HCT116 (cell line): ENCODE results near the gene C1orf21. TPM values are rescaled to one million over a fixed set of nuclear protein-coding genes. Genes with fewer than 3 reads are reported as not detected.

Experiments used
- ATAC-seq: fragments of 200-7000 bp; cut with Tn5 transposase; 2 replicates; pipeline ENCODE4 v1.9.1; 2020; ENCODE audit warnings: mild to moderate bottlenecking, moderate library complexity
- BruUV-seq: library from RNA; stranded (reverse); fragments of 400-500 nt; replicated peaks from 2 replicates; lab custom pipeline; 2021; lab: Mats Ljungman, UMichigan
- CTCF ChIA-PET: fragments of 300-600 bp; sonication (Branson Sonifier 250); formaldehyde crosslinking; loops from one replicate; lab custom pipeline; 2021; ENCODE audit warnings: antibody characterized with exemption; lab: Charles Lee
- POLR2A ChIA-PET: fragments of 300-600, 350-600 bp; sonication (Branson Sonifier 250); formaldehyde crosslinking; loops from one replicate; lab custom pipeline; 2021; ENCODE audit warnings: antibody characterized with exemption; lab: Charles Lee
- RAD21 ChIA-PET, 2 experiments: fragments of 300-600 bp; sonication (Branson Sonifier 250); formaldehyde crosslinking; loops; one replicate each; lab custom pipeline; 2023; ENCODE audit warnings: low total read pairs in 2 of 2; ENCODE audit not compliant: uncharacterized antibody in 2 of 2, unreplicated experiment in 2 of 2, low non-redundant PET in 1 of 2; lab: Charles Lee
- DNase-seq: peaks from one replicate; pipeline ENCODE4 v3.0.0-alpha.2; 2010; ENCODE audit warnings: low read depth, low spot score
- H2AFZ ChIP-seq: fragments of 200-600 bp; shearing (Covaris generic), sonication (generic); 2 replicates; pipeline ENCODE4 v1.6.1; 2017; ENCODE audit warnings: low read depth, mixed run types, mixed read lengths, antibody characterized with exemption, low read length; ENCODE audit not compliant: poor library complexity, severe bottlenecking
- H3K27ac ChIP-seq: 2 replicates; pipeline ENCODE4 v1.5.1; 2012; ENCODE audit warnings: low read depth, low read length
- H3K27me3 ChIP-seq: fragments of 200-600 bp; sonication (generic); 2 replicates; pipeline ENCODE4 v1.6.1; 2016; ENCODE audit warnings: mixed run types, low read length, mixed read lengths; ENCODE audit not compliant: insufficient read depth
- H3K36me3 ChIP-seq, 2 experiments: fragments of 200-500 bp in 1 of 2; fragments of 200-600 bp in 1 of 2; sonication (Bioruptor generic) in 1 of 2; sonication (generic) in 1 of 2; 2 replicates each; pipeline versions ENCODE4 v1.5.1 to v1.6.1; 2014 to 2016; ENCODE audit warnings: low read length in 2 of 2, inconsistent platforms in 1 of 2, mixed read lengths in 1 of 2, mixed run types in 1 of 2; ENCODE audit not compliant: insufficient read depth in 2 of 2, control insufficient read depth in 1 of 2
- H3K4me1 ChIP-seq, 2 experiments: fragments of 200-600 bp in 1 of 2; sonication (generic) in 1 of 2; 2 replicates each; pipeline versions ENCODE4 v1.5.1 to v1.6.1; 2012 to 2017; ENCODE audit warnings: low read length in 2 of 2, inconsistent platforms in 1 of 2, mild to moderate bottlenecking in 1 of 2, mixed read lengths in 1 of 2, mixed run types in 1 of 2, moderate library complexity in 1 of 2; ENCODE audit not compliant: insufficient read depth in 2 of 2, control insufficient read depth in 1 of 2
- H3K4me2 ChIP-seq: fragments of 200-600 bp; sonication (generic); 2 replicates; pipeline ENCODE4 v1.6.1; 2017; ENCODE audit warnings: mixed run types, low read length, mixed read lengths
- H3K4me3 ChIP-seq, 2 experiments: fragments of 200-600 bp in 1 of 2; sonication (generic) in 1 of 2; replicated peaks in 1 of 2; 2 replicates each; pipeline ENCODE4 v1.5.1; 2011 to 2016; ENCODE audit warnings: low read length in 2 of 2, control low read depth in 1 of 2, low read depth in 1 of 2, mild to moderate bottlenecking in 1 of 2, mixed read lengths in 1 of 2, mixed run types in 1 of 2
- H3K79me2 ChIP-seq: fragments of 200-600 bp; sonication (generic); 2 replicates; pipeline ENCODE4 v1.6.1; 2017; ENCODE audit warnings: mild to moderate bottlenecking, mixed run types, low read length, moderate library complexity, mixed read lengths; ENCODE audit not compliant: insufficient read depth
- H3K9ac ChIP-seq: fragments of 200-600 bp; sonication (generic); 2 replicates; pipeline ENCODE4 v1.6.1; 2016; ENCODE audit warnings: low read length, mixed read lengths
- H3K9me2 ChIP-seq: fragments of 200-600 bp; sonication (generic), shearing (Covaris generic); 2 replicates; pipeline ENCODE4 v1.6.1; 2017; ENCODE audit warnings: mixed run types, mild to moderate bottlenecking, moderate library complexity; ENCODE audit not compliant: insufficient read depth
- H3K9me3 ChIP-seq, 2 experiments: fragments of 200-500 bp in 1 of 2; fragments of 200-600 bp in 1 of 2; sonication (Bioruptor generic) in 1 of 2; sonication (generic) in 1 of 2; 2 replicates each; pipeline ENCODE4 v1.6.1; 2014 to 2017; ENCODE audit warnings: low read length in 2 of 2, mixed read lengths in 2 of 2, inconsistent platforms in 1 of 2, low read depth in 1 of 2, mild to moderate bottlenecking in 1 of 2, mixed run types in 1 of 2, moderate library complexity in 1 of 2; ENCODE audit not compliant: control insufficient read depth in 1 of 2, insufficient read depth in 1 of 2
- H4K20me1 ChIP-seq: fragments of 200-600 bp; sonication (generic), shearing (Covaris generic); 2 replicates; pipeline ENCODE4 v1.6.1; 2017; ENCODE audit warnings: mixed run types, mild to moderate bottlenecking, moderate library complexity; ENCODE audit not compliant: insufficient read depth
- ATF3 ChIP-seq: IDR thresholded peaks from 2 replicates; pipeline ENCODE4 v1.6.1; 2012
- CBX3 ChIP-seq: IDR thresholded peaks from 2 replicates; pipeline ENCODE4 v1.6.1; 2012; ENCODE audit warnings: low read depth
- CEBPB ChIP-seq: IDR thresholded peaks from 2 replicates; pipeline ENCODE4 v1.6.1; 2012; ENCODE audit warnings: low read depth
- CTCF ChIP-seq, 3 experiments: fragments of 200-600 bp in 1 of 3; sonication (generic) in 1 of 3; IDR thresholded peaks in 2 of 3; conservative IDR thresholded peaks in 1 of 3; 2 replicates each; pipeline ENCODE4 v1.5.1; 2012 to 2017; ENCODE audit warnings: low read depth in 2 of 3, low read length in 2 of 3, antibody characterized with exemption in 1 of 3, borderline replicate concordance in 1 of 3, control low read depth in 1 of 3, mild to moderate bottlenecking in 1 of 3, mixed read lengths in 1 of 3, mixed run types in 1 of 3, moderate library complexity in 1 of 3; ENCODE audit not compliant: insufficient read depth in 1 of 3
- ELF1 ChIP-seq: IDR thresholded peaks from 2 replicates; pipeline ENCODE4 v1.6.1; 2012; ENCODE audit warnings: low read depth, borderline replicate concordance
- EZH2phosphoT487 ChIP-seq: fragments of 200-600 bp; IDR thresholded peaks from 2 replicates; pipeline ENCODE4 v1.6.1; 2018; ENCODE audit warnings: antibody characterized with exemption, borderline replicate concordance
- FOSL1 ChIP-seq: IDR thresholded peaks from 2 replicates; pipeline ENCODE4 v1.6.1; 2012; ENCODE audit warnings: low read depth
- JUND ChIP-seq: IDR thresholded peaks from 2 replicates; pipeline ENCODE4 v1.6.1; 2012
- SIN3A ChIP-seq: IDR thresholded peaks from 2 replicates; pipeline ENCODE4 v1.6.1; 2012; ENCODE audit warnings: low read depth
- SP1 ChIP-seq: IDR thresholded peaks from 2 replicates; pipeline ENCODE4 v1.6.1; 2012; ENCODE audit warnings: low read depth
- TCF7L2 ChIP-seq: IDR thresholded peaks from 2 replicates; pipeline ENCODE4 v1.7.0; 2011; ENCODE audit warnings: borderline replicate concordance, inconsistent platforms; ENCODE audit not compliant: insufficient read depth, insufficient read length; ENCODE audit errors: extremely low read depth
- ZBTB33 ChIP-seq: IDR thresholded peaks from 2 replicates; pipeline ENCODE4 v1.6.1; 2011; ENCODE audit warnings: mild to moderate bottlenecking, low read length, moderate library complexity; ENCODE audit not compliant: insufficient replicate concordance; ENCODE audit errors: extremely low read depth
- ZFX ChIP-seq: fragments of 450-650 bp; IDR thresholded peaks from 2 replicates; pipeline ENCODE4 v1.6.1; 2017
- intact Hi-C: fragments of 100-400 bp; cut with micrococcal nuclease; formaldehyde crosslinking; loops from 2 replicates; pipeline ENCODE4 v1.10.0; 2022
- total RNA-seq: library from RNA; stranded (reverse); gene quantifications from one replicate; pipeline ENCODE4 v1.2.1, GENCODE V29; 2021; ENCODE audit not compliant: unreplicated experiment

Gene C1orf21
- total RNA-seq, 1 experiment from 2014 or later, result 8.9 TPM

GRCh38 chr1:184605941-184606340 is 219.1 kb downstream of the C1orf21 start:
- Histone ChIP-seq H3K4me3 (no peak overlapping the region), H3K9me3 (no peaks in the 10 kb centered on the region), H3K4me2 (no peak overlapping the region), H3K27ac (no peak overlapping the region), H3K79me2 (no peaks in the 10 kb centered on the region), H3K9ac (no peak overlapping the region), H3K27me3 (no peaks in the 10 kb centered on the region), H3K4me1 (no peaks in the 10 kb centered on the region), H3K36me3 (no peaks in the 10 kb centered on the region), H3K9me2 (no peaks in the 10 kb centered on the region), H4K20me1 (no peaks in the 10 kb centered on the region), H2AFZ (no peak overlapping the region)
- ChIA-PET CTCF (no interaction called here), RAD21 (interaction anchor here in 1 of 2 experiments (0.6 kb wide), 1 partner anchor 103 kb away, joined by 4 read pairs; no protein-coding TSS in a partner anchor), POLR2A (no interaction called here)
- no peak for DNase-seq
- TF ChIP-seq ATF3, result no peak
- no peak for TF ChIP-seq CTCF (IDR thresholded peaks at IDR 0.05 in 2 of 3, conservative IDR thresholded peaks at IDR 0.05 in 1 of 3; ENCODE audit: borderline replicate concordance in 1 of 3, insufficient read depth in 1 of 3, low read depth in 2 of 3, low read length in 2 of 3)
- no peak for TF ChIP-seq ZFX
- TF ChIP-seq TCF7L2, result no peak
- TF ChIP-seq ZBTB33, result no peak
- TF ChIP-seq SIN3A, result no peak
- TF ChIP-seq JUND, result no peak
- no peak for TF ChIP-seq FOSL1
- no peak for TF ChIP-seq CBX3
- TF ChIP-seq SP1, result no peak
- TF ChIP-seq CEBPB, result no peak
- TF ChIP-seq EZH2phosphoT487, result no peak
- no peak for TF ChIP-seq ELF1
- intact Hi-C loops, result no loop called here
- BruUV-seq, result no TSS peak
- ATAC-seq, result no peak
